HG02798 (cell line): ENCODE results near the gene OSBPL1A.

Experiments used
- ATAC-seq: cut with Tn5 transposase; IDR thresholded peaks from one replicate; pipeline ENCODE4 v1.9.1; 2021; ENCODE audit warnings: mild to moderate bottlenecking; ENCODE audit not compliant: unreplicated experiment, poor library complexity

OSBPL1A gene

DNA sequence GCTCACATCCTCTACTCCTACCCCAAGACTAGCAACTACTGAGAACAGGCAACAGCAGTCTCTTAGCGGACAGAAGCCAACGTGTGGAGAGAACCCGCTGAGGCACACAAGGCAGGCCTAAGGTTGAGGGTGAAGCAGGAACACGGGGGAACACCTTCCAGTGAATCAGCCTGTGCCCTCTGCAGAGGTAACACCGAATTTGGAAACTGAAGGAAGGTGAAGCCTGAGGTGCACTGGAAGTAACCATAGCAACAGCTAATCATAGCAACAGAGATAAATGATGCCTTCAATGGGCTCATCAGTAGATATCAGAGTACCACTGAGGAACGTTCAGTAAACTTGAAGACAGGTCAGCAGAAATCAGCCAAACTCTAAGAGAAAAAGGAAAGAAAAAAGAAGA is 43.3 kb downstream of the OSBPL1A start:
- no peak for ATAC-seq

DNA sequence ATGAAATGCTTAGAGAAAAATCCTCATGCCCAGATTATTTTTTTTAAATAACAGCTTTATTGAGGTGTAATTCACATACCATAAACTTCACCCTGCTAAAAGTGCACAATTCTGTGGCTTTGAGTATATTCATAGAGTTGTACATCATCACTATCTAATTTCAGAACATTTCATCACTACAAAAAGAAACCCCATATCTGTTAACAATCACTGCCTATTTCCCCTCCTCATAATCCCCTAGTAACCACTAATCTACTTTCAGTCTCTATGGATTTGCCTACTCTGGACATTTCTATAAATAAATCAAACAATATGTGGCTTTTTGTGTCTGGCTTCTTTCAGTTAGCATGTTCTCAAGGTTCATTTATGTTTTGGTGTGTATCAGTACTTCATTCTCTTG is 51.4 kb downstream of the OSBPL1A start:
- ATAC-seq: no peak

DNA sequence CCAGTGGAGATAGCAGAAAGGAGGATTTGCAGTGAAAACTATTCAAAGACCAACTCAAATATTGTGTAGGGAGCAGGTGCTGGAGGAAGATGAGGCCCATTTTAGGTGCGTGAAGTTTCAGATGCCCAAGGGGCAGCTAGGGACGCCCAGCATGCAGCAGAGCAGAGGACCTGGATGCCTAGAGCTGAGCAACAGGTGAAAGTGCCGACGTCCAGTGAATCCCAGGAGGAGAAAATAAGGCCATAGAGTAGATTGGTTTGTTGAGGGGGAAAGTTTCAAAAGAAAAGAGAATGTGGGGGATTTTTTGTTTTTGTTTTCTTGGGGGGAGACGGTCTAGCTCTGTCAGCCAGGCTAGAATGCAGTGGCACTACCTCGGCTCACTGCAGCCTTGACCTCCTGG is 53.1 kb downstream of the OSBPL1A start:
- no peak for ATAC-seq

DNA sequence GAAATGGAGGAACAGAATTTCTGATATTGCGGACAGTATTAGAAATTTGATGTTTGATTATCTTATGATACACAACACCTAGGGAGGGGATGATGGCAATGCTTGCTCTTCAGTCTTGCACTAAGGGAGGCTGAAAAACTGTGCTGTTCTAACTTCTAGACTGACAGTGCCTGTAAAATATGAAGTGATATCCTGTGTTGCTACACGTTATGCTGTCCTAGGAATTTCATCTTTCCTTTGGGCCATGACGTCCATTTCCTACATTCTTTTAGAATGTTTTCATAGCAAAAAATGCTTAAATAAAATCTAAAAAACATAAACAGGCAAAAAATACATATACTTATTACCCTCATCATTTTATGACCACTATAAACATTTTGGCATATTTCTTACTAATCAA is 55.3 kb downstream of the OSBPL1A start:
- ATAC-seq: no peak

DNA sequence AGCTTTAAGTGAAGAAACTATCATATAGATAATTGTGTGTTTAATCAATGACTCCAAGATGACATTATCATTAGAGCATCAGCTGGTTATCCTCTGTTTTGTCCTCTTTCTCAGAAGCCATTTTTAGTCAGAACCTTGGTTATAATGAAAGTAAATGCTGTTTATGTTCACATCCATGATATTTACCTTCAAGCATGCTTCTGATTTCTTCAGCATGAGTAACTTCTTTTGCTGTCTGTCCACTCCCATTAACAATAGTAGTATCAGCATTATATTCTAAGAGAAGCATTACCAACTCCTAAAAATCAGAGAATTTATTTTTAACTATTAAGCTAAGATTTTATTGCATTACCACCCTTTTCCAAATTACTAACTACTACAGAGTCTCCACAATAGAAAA is 56.3 kb downstream of the OSBPL1A start:
- ATAC-seq: no peak

DNA sequence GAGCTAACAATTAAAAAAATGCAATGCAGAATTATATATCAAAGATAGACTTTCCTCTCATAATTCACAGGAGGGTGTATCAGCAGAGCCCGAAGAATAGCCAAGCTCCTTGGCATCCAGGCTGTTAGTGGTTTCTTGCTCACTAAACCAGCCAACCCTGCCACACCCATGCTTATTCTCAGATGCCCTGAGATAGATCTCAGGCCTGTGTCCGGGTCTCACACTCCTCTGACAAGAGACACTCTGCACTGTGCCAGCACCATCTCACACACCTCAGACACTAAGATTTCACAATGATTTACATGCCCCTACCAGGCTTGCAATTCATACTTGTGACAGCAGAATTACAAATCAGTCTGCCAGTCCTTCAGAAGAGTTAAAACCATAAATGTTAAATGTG is 64.5 kb downstream of the OSBPL1A start:
- no peak for ATAC-seq

DNA sequence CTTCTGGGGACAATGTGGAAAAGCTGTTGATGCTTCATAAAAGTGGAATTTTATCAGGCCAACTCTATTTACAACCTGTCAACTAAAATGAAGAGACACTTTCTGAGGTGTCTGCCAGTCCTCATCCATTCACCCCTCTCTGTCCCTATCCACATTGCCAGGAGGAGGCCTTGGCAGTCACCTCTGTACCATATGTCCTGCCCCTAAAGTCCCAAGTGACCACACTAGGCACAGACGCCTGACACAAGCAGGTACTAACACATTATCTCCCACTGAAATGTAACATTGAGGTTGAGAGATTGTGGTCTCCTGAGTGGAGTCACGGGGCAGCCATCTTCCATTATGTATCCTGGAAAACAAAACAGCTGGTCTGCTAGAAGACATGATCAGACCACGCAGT is 71.4 kb downstream of the OSBPL1A start:
- no peak for ATAC-seq

DNA sequence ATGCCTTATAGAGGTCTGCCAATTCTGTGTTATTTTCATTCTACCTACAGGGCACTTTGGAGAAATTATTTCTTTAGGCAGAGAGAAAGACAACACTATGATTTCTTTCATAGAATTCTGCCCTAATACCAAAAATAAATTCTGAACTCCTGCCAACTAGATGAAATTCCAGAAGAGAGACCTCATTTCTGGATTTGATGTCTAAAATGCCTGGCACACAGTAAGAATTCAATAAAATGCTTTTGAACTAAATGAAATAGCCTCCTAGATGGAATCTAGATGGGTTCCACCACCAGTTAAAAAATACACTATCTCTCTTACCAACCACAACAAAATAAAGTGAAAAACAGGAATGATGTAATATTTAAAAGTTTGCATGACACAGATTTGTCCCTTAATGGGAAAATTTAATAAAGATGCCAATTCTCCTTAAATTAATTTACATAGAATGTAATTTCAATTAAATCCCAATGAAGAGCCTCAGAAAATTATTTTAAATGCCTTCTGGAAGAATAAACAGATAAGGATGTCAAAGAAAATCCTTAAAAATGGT is 75.0 kb downstream of the OSBPL1A start:
- no peak for ATAC-seq

DNA sequence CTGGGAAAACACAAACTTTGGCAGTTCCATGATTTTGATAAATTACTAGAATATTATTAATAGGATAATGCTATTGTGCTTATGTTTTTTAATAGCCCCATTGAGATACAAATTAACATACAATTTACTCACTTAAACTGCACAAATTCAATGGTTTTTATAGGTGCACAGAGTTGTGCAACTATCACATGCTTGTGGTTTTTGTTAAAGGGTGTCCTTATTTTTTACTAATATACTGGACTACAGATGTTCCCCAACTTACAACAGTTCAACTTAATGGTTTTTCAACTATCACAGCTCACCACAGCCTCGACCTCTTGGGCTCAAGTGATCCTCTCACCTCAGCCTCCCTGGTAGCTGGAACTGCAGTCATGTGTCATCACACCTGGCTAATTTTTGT is 76.6 kb downstream of the OSBPL1A start:
- ATAC-seq: no peak

DNA sequence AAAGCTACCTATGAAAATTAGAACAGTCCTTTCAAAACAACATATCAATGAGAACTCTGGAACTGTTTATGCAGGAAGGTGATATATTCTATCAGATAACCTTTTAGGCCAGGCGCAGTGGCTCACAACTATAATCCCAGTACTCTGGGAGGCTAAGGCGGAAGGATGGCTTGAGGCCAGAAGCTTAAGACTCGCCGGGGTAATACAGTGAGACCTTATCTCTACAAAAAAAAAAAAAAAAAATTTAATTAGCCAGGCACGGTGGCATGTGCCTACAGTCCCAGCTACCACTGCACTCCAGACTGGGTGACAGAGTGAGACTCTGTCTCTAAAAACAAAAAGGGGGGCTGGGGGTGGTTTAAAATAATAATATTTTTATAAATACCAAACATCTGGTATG is 77.9 kb downstream of the OSBPL1A start:
- ATAC-seq: no peak

DNA sequence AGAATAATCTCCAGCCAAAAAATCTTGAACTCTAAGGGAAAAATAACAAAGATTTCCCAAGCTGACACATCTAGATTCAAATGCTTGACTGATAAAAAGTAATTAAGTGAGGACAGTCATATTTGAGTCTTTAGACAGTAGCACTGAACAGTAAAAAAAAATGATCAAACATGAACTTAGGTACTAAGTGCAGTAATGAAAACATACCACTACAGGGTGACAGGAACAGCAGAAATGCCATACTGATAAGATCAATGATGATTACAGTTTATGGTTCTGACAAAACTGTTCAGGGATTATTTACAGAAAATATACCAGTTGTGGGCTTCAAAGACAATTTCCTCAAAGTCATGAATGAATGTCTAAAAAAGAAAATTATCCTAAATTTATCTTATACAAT is 80.3 kb downstream of the OSBPL1A start:
- no peak for ATAC-seq

DNA sequence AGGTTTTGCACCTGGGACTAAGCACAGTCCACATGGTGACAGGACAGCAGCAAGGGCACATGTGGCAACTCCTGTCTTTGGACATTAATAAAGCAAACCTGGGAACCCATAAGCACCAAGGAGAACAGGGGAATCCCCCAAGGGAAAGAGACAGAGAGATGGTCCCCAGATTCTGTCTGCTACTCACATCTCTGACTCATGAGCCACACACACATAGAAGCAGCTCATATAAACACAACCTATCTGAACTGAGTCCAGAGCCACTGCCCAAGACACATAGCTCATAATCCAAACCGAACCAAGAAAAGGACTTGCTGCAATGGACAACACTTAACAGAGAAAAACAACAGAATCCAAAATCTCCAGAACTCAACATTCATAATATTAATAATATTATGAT is 82.5 kb downstream of the OSBPL1A start:
- ATAC-seq: no peak

DNA sequence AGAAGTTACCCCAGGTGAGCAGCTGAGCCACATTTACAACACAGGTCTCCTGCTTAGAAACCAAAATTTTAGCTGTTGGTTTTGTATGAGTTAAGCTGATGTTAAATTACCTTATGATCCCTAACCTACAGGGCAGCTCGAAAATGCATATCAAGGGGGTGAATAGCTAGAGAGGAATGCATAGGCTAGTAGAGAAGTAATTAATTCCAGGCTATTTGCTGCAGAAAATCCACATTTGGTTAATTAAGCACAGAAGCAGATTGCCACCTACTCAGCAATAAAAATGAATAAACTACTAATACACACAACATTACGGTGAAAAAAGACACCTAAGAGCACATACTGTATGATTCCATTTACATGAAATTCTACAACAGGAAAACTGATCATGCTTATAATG is 91.4 kb downstream of the OSBPL1A start:
- ATAC-seq: no peak

DNA sequence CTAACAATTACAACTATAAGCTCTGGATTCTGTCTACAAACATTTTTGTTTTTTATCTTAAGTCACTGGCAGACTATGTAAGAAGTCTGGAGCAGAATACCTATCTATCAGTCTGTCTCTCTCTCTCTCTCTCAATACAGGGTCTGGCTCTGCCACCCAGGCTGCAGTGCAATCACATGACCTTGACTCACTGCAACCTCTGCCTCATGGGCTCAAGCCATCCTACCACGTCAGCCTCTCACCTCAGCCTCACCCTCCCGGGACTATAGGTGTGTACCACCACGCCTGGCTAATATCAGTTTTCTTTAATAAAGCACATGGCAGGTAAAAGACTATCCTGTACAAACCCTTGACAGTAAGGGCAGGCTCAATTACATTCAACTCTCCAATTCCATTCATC is 96.9 kb downstream of the OSBPL1A start:
- ATAC-seq: no peak

DNA sequence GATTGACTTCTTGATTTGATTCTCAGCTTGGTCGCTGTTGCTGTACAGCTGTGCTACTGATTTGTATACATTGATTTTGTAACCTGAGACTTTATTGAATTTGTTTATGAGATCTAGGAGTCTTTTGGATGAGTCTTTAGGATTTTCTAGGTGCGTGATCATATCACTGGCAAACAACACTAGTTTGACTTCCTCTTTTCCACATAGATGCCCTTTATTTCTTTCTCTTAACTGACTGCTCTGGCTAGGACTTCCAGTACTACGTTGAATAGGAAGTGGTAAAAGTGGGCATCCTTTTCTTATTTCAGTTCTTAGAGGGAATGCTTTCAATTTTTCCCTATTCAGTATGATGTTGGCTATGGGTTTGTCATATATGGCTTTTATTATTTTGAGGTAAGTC is 101.3 kb downstream of the OSBPL1A start:
- ATAC-seq: no peak

DNA sequence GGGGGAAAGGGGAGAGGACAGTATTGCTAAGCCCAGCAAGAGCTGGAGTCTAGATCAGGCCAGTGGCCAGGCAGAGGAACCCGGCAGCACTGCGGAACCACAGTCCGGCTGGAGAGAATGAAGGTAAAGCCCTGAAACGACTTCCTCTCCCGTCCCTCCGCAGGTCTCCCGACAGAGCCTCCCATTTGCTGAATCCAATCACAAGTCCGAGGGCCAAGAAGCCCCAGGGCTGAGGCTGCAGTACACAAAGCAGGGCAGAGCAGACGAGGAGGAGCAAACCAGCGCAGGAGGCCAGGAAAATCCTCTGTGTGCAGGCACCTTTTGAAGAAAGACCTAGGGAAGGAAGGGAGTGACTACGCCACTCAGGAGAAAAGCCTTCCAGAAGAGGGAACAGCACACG is 104.4 kb downstream of the OSBPL1A start:
- no peak for ATAC-seq

DNA sequence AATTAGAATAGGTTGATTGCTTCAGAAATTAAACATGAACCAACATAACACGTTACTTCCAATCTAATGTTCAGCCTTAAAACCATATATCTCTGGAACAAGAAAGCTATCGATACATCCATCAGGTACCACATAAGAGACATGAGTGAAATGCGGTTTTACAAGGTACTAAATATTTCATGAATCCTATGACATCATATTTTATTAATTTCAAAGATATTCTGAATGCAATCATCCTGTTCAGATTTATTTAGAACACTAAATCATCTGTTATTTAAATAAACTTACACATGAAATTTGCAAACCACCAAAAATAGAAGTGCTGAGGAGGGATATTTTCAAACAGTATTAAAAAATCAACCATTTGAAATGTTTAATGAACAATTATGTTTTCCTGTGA is 119.0 kb downstream of the OSBPL1A start:
- ATAC-seq: no peak

DNA sequence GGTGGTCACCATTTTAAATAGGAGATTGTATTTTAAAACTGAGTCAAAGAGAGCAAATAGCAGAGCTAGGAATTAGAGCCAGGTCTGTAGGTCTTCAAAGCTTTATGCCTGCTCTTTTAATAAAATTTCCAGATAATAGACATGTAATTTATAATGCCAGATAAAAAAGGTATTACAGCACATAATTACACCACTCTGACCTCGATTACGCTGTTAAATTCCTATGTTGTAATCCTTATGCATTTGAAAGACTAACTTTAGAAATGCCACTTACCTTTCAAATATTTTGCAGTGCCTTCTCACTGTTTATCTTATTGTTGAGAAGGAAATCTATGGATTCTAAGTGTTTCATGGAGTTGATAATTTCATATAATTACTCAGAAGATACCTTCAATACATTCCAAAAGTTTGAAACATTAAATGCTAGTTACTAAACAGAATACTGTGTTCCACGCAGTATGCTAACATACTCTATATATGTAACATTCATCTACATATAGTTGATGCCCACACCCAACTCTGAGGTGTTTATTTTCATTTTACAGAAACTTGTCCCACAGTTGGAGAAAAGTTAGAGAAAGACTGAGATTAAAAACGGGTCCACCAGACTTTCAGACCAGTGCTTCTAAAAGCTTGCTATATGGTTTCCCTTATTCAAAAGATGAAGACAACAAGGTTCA is 120.0 kb downstream of the OSBPL1A start:
- ATAC-seq: no peak

DNA sequence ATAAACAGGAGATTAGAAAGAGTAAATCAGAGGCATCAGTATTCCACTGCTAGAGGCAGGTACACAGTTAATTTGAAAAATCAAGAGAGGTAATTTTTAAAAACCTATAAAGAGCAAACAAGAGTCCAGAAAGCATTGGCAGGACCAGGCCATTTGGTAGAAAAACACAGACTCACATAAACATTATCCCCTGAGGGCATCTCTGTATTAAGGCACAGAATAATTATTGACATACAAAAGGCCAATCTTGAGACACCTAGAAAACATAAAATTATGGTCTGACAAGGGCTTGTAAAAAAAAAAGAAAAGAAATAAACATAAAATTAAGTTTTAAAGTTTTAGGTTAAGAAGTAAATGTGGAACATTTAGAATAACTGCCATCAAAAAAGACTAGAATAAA is 120.6 kb downstream of the OSBPL1A start:
- ATAC-seq: no peak

DNA sequence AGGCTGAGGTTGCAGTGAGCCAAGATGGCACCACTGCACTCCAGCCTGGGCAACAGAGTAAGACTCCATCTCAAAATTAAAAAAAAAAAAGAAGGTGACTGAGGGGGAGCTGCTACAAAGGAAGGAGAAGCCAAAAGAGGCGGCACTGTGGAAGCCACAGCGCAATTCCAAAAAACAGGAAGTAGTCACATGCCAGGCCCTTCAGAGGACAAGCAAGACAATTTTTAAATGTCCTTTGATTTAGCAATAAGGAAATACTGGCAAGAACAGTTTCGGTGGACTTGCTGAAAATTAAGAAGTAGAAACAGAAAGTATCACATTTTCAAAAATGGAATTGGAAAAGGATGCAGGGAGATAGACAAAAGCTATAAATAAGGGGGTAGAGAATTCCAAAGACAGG is 122.8 kb downstream of the OSBPL1A start:
- ATAC-seq: no peak

DNA sequence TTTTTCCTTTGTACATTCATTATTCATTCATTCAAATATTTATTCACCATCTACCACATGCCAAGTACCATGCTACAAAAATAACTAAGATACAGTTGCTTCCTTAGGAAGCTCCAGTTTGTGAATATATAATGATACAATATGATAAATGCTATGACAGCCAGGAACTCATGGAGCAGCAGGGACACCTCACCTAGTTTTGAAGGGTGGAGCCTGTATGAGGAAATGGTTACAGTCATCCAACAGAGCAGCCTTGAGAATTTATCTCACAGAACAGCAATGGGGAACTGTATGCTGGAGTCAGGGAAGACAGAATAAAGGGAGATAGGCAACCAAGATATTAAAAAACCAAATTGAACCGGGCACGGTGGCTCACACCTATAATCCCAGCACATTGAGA is 124.0 kb downstream of the OSBPL1A start:
- no peak for ATAC-seq

DNA sequence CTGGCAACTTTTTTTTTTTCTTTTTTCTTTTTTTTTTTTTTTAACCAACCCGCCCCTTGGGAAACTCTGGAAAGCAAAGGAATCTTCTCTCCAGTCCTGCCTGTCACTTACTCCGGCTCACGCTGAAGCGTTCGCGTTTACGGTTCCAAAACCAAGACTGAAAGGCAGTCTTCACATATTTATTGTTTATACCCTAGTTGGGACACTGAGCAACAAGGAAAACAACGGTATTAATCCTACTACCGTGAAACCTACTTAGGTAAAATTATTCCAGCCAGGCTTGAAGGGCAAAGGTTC is 125.4 kb downstream of the OSBPL1A start:
- no peak for ATAC-seq
